Measurements from ENCODE around the gene MEN1.

The MEN1 gene

DNA sequence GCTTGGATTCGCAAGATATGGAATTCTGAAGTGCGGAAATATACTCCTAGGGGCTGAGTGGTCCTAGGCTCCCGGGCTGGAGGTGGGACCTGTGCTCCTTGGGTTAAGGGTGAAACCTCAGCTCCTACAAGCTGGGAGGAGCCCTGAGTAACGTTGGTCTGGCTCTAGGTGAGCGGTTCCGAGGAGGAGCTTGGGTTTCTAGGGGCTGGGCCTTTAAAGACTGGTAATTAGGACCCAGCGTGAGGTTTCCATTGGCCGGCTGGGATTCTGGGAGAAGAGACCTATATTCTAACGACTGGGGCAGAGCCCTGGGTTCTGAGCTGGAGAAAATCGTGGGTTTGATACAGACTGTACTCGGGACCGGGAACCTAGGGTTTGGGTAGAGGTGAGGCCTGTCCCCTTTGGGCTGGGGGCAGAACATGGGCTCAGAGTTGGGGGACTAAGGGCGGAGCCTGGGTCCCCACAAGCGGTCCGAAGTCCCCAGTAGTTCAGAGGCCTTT is 6.5 kb downstream of the MEN1 start:
- no peak for DNase-seq (ENCODE audit: low read depth)
- H3K4me3 ChIP-seq (ENCODE audit: low read depth, low read length): peak overlapping the region; percentile 76

DNA sequence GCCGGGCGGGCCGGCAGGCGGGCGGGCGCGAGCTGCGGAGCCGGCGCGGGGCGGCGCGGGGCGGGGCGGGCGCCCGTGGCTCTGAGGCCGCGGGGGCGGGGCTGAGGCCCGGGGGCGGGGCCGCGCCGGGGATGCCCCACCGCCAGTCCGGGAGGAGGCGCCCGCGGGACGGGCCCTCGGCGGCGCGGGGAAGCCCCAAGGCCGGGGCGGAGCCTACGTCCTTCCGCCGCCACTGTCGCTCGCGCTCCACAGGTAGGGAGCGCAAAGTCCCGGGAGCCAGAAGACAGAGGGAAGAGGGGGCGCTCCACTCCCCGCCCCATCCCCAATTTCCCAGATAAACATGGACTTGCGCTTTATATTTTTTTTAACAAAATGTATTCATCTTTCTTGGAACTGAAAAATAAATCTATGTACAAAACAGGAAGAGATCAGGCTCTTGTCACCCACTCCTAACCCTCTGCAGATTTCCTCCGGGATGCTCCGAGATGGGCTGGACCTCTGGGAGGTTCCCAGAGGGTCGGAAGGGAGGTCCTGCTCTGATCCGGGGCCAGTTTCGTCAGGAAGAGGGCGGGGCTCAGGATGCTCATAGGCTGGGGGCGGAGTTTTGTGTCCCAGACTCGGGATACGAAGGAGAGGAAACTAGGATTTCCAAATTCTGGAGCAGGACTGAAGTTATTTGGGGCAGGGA is 7.0 kb downstream of the MEN1 start, which contains the start of gene MAP4K2:
TSS of gene MAP4K2 (minus strand) at position 57 of the 688 bp plus-strand sequence. CDS start 65 bp downstream, outside the sequence.
- DNase-seq (ENCODE audit: low read depth): peak; percentile 29
- peak within 1 kb of the TSS; percentile 76 for H3K4me3 ChIP-seq (ENCODE audit: low read depth, low read length)

DNA sequence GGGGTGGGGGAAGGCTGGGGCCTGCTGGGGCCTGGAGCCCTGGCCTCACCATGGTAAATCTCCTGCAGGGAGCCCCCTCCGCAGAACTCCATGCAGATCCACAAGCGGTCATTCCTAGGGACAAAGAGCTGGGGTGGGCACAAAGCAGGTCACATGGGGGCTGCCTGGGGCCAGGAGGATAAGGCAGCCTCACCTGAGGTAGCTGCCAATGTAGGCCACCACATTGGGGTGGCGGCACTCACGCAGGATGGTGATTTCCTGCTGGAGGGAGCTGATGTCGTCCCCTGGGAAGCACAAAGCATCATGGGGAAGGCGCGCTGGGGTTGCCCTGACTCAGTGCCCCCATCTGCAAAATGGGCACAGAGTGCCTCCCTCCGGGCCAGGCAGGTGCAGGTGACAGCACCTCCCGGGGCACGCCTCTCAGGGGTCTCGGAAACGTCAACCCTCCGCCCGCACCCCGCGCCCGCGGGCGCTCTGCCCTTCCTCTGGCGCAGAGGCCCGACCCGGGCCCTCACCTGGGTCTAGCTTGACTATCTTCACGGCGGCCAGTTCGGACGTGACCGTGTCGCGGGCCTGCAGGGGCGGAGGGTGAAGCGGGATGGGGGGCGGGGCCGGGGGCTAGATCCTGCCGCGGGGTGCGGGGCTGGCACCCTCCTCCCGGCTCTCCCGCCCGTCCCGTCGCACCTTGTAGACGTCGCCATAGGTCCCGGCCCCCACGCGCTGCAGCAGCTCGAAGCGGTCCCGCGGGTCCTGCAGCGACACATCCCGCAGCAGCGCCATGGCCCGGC is 7.8 kb downstream of the MEN1 start:
- peak overlapping the region; percentile 76 for H3K4me3 ChIP-seq (ENCODE audit: low read depth, low read length)
- no peak for DNase-seq (ENCODE audit: low read depth)

DNA sequence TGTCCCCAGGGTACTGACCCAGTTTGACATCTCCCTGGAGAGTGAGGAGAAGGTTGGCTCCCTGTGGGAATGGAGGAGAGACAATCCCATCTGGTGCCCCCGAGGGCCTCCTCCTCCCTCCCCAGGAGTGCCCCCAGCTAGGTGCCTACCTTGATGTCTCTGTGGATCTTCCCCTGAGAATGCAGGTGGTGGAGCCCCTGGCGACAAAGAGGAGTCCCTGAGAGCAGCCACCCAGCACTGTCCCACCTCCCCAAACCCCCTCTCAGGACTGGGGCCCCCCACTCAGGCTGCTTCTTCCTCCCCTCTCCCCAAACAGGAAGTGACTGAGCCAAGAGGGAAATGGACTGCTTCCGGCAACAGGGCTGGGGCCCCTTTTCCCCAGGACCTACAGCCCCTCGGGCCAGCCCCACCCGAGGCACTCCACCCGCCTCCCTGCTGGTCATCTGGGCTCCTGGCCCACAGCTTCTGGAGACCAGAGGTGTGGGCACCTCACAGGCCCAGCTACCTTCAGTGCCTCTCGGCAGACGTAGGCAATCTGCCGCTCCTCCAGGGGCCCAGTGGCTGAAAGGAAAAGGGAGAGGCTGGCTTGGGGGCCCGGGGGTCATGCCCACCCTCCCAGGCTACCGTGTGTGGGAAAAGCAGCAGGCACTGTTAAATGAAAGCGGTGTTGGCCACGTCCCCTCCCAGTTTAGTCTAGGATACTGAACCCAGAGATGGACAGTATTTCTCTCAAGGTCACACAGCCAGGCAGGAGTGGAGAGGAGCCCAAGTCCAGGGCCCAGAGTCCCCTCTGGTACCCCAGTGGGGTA is 8.6 kb downstream of the MEN1 start:
- peak overlapping the region; percentile 76 for H3K4me3 ChIP-seq (ENCODE audit: low read depth, low read length)
- no peak for DNase-seq (ENCODE audit: low read depth)

DNA sequence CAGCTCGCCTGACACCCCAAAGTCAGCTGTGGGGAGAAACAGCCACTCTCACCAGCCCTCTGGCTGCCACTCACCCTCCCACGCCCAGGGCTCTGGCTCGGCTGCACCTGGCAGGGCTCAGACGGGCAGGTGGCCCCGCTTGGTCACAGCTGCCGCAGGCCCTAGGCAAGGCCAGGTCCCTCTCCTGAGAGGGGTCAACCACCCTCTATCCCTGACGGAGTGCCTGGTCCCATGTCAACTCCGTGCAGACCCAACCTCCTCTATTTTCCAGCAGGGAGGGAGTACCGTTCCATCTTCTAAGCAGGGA is 9.2 kb downstream of the MEN1 start:
- no peak overlapping the region for H3K4me3 ChIP-seq (ENCODE audit: low read depth, low read length)
- DNase-seq (ENCODE audit: low read depth): no peak

DNA sequence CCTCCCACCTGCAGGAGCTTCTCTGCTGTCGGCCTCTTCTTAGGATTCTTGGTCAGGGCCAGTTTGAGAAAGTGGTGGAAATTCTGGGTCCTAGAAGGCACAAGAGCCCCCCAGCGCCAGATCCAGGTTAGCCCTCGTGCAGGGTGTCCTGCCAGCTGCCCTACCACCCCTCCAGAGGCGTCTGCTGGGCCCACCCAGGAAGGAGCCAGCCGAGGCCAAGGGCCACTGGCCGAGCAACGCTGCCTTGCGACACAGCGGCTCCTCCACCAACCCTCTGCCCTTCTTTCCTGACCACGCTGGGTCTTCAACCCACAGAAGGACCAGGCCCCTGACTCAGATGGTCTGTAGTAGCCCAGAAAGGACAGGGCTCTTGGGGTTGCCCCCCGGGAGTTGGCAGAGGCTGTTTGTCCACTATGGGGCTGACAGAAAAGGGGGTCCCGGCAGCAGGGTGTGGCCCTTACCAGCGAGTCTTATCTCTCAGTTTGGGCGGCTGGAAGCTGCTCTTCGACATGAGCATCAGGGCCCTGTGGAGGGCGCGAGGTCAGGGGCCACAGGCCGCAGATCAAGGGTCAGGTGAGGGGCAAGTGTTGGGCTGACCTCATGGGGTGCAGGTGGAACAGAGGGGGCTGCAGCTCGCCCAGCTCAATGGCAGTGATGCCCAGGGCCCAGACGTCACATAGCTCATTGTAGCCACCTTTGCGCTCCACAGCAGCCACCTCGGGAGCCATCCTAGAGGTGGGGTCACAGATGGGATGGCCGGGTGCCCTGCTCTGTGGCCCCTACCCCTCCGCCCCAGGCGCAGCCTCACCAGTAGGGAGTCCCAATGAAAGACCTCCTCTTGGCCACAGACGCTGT is 9.8 kb downstream of the MEN1 start:
- no peak overlapping the region for H3K4me3 ChIP-seq (ENCODE audit: low read depth, low read length)
- DNase-seq (ENCODE audit: low read depth): no peak

DNA sequence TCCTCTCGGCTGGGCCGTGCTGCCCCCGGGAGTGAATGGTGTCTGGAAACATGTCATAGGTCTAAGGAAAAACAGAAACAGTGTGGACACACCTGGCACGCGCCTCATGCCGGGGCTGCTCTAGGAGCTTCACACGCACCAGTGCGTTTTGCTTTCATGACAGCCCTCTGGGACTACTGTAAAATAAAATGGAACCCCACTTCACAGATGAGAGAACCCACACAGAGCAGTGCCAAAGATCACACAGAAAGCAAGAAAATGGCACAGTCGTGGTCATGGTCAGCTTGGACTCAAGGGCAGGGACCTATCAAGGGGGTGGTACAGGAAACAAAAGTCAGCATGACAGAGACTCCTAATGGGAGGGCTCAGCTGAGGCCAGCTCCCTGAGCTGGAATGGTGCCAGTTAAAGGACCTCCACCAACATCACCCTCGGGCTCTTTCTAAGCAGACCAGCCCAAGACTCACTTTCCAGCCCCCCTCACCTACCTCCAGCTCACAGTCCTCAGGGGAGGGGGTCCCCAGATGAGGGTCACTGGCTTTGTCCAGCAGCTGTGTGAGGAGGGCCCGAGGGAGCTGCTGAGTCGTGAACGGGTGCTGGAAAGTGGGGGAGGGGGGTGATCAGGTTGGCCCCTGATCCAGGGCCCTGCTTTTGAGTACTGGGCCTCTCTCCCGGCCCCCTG is 10.6 kb downstream of the MEN1 start:
- H3K4me3 ChIP-seq (ENCODE audit: low read depth, low read length): no peak overlapping the region
- no peak for DNase-seq (ENCODE audit: low read depth)

DNA sequence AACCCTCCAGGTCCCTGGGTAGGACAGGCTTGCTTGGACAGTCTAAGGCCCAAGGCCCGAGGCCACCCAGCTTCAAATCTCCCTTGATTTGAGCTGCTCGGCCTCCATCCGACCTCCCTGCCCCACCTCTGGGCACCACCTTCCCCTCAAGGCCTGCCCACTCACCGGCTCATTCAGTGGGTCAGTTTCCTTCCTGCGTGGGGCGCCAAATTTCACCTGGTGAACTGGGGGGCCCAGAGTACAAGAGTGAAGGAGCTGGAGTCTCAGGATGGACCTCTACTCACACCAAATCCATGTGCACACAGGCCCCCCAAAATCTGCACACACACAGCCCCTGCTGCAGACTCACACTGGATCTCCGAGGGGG is 11.1 kb downstream of the MEN1 start:
- DNase-seq (ENCODE audit: low read depth): no peak
- no peak overlapping the region for H3K4me3 ChIP-seq (ENCODE audit: low read depth, low read length)

DNA sequence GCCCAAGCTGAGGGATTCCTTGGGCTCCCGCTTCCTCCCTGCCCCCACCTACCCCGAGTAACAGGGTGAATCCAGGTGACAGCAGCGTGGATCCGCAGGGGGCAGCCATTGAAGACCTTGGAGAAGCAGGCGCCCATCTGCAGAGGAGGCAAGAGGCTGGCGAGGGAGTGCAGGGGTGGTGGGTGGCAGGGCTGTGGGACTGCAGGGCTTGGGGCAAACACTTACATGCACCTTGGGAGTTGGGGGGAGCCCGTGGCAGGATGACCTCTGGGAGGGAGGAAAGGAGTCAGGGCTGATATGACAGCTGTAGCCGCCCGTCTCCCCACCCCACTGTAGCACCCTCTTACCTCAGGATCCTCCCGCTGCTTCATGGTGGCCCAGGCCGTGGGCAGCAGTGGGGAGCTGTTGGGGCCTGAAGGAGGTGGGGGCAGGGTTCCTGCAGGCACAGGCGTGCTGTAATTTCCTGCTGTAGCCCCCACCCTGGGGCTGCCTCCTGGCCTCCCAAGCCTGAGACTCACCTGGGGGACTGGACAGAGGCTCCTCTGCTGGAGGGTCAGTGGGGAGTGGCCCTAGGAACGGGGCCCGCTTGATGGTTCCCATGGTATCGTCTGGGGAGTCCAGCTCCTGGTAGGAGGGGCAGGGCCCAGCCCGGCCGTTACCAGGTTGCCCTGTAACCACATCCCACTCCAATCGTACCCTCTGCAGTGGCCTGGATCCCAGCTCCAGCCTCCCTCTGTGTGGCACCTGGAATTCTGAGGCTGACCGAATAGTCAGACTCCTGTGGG is 13.4 kb downstream of the MEN1 start:
- no peak overlapping the region for H3K4me3 ChIP-seq (ENCODE audit: low read depth, low read length)
- no peak for DNase-seq (ENCODE audit: low read depth)

DNA sequence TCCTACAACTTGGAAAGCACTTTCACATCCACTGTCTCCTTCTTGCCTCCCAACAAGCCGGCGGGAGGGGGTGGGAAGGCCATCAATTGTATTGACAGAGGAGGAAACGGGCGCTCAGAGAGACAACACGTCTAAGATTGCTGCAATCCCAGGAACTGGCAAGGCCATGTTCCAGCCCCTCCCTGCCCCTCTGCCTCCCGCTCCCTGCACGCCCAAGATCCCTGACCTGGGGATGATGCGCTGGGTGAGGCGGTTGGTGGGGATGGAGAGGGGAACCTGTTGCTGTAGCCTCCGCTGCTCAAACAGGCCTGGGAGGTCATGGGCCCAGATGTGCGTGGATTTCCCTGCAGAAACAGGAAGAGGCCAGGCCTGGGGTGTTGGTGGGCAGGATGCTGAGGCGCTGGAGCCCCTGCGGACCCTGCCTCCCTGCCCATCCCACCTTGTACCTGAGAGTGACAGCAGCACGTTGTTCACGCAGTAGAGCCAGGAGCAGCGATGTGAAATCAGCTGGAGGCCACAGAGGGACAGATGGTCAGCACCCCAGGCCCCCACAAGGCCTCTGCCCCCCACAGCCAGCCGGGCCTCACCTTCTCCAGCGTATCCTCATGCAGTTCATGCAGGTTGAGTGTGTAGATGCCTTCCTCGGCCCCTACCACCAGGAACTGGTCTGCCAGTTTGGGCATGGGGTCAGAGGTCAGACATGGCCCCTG is 14.1 kb downstream of the MEN1 start:
- H3K4me3 ChIP-seq (ENCODE audit: low read depth, low read length): no peak overlapping the region

DNA sequence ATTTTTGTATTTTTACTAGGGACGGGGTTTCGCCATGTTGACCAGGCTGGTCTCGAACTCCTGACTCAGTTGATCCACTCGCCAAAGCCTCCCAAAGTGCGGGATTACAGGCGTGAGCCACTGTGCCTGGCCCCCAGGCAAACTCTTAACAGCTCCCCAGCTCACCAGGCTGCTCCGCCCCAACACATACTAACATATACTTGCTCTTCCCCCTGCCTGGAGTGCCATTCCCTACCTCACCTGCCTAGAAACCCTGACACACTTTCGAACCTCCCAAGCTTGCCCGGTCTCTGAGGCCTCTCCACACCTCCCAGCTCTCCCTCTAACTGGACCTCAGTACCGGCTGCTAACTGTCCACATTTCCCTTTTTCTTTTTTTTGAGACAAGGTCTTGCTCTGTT is 15.8 kb downstream of the MEN1 start:
- DNase-seq (ENCODE audit: low read depth): no peak
- H3K4me3 ChIP-seq (ENCODE audit: low read depth, low read length): no peak overlapping the region

More for the DNA sequence above, 14.1 kb downstream of the MEN1 start:
- no peak for DNase-seq (ENCODE audit: low read depth)

DNA sequence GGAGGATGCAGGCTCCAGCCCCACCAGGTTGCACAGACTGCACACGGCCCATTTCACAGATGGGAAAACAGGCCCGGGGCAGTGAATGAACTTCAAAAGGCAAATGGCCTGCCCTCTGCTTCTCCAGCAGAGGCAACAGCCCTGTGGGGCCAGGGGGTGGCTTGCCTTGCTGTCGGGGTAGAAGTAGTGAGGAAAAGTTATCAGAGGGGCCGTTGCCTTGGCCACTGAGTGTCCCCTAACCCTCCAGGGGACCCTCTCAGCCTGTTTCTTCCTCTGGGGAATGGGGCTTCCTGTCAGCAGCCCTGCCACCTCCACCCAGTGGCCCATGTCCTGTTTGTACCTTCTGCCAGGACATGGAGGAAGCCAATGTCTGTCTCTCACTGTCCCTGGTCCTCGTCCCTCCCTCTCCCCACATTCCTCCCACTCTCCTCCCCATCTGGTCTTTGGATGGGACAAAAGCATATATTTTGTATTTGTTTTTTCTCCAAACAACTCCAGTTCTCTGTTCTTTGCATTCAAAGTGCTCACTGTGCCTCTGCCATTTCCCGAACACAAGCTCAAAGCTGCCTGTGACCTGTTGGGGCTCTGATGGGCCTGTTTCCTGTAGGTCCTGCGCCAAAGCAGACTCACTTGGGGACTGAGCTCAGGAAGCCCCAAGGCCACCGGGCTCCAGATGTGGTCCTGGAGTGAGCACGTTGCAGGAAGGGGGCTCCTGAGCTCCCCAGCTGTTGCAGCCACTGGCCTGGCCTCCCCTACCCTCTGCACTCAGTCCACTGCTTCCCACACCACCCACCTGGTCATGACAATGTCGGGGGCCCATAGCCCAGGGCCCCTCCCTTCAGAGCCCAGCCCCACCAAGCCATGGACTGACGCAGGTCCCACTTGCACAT is 16.8 kb downstream of the MEN1 start:
- DNase-seq (ENCODE audit: low read depth): no peak
- no peak overlapping the region for H3K4me3 ChIP-seq (ENCODE audit: low read depth, low read length)

DNA sequence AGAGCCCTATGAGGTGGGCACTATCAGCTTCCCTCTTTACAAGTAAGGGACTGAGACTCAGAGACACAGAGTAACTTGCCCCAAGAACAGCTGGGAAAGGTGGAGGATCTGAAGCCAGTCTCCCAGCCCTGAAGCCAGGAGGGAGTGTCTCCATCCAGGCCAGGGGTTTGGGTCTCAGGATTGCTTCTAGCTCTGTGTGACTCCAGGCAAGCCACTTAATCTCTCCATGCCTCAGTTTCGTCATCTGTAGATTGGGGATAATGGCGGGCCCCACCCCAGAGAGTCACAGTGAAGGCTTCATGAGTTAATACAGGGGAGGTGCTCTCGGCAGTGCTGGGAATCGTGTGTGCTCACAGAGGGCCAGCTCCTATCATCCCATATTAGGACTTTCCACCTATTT is 17.9 kb downstream of the MEN1 start:
- no peak overlapping the region for H3K4me3 ChIP-seq (ENCODE audit: low read depth, low read length)
- DNase-seq (ENCODE audit: low read depth): no peak

DNA sequence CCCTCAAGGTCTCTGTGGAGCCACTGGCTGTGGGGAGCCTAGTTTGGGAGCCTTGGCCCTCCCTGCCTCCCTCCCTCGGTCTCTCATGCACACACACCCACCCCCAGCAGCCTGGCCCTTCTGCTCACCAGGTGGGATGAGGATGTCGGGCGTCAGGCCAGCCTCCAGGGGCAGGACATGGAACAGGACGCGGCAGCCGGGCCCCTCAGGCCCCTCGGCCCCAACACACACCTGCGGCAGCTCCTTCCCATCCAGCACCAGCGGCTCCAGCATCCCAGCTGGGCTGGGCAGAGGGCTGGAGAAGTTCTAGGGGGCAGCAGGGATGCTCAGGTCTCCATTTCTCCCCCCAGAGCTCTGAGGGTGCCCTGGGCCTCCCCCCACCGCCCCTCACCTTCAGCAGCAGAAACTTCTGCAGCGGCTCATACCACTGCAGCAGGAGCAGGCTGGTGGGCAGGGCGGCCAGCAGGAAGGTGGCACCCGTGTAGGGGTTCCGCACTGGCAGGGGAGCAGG is 18.5 kb downstream of the MEN1 start:
- H3K4me3 ChIP-seq (ENCODE audit: low read depth, low read length): no peak overlapping the region
- DNase-seq (ENCODE audit: low read depth): no peak

DNA sequence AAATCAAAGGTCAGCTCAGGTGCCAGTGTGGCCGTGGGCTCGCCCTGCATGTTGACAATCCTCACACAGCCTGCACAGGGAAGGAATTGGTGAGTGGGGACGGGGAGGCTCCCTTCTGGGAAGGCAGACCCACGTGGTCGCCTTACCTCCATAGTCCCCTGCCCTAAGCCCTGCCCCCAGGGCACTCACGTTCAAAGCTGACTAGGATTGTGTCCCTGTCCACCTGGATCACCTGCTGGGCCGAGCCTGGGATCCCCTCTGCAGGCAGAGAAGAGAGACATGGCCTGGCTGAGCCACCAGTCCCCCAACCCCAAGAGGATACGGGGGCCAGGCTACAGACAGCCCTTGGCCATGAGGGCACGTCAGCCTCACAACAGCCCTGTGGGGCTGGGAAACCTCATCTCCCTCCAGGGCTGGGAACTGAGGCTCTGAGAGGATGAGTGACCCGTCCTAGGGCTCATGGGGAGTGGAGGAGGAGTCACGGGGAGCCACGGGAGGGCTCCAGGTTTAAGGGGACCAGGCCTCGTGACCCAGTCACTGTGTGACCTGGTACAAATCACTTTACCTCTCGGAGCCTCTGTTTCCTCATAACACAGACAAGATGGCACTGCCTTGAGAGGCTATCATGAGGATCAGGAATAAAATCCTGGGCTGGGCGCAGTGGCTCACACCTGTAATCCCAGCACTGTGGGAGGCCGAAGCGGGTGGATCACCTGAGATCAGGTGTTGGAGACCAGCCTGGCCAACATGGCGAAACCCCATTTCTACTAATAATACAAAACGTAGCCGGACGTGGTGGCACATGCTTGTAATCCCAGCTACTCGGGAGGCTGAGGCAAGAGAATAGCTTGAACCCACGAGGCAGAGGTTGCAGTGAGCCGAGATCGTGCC is 19.9 kb downstream of the MEN1 start:
- no peak for DNase-seq (ENCODE audit: low read depth)

More for the DNA sequence above, 19.9 kb downstream of the MEN1 start:
- H3K4me3 ChIP-seq (ENCODE audit: low read depth, low read length): no peak overlapping the region
